ENCODE data around the gene PSAT1. TPM values are rescaled to one million over a fixed set of nuclear protein-coding genes. Genes with fewer than 3 reads are reported as not detected.

Gene PSAT1
- total RNA-seq, 2 donors from 2014 or later: 2.7 to 6.4 TPM

DNA sequence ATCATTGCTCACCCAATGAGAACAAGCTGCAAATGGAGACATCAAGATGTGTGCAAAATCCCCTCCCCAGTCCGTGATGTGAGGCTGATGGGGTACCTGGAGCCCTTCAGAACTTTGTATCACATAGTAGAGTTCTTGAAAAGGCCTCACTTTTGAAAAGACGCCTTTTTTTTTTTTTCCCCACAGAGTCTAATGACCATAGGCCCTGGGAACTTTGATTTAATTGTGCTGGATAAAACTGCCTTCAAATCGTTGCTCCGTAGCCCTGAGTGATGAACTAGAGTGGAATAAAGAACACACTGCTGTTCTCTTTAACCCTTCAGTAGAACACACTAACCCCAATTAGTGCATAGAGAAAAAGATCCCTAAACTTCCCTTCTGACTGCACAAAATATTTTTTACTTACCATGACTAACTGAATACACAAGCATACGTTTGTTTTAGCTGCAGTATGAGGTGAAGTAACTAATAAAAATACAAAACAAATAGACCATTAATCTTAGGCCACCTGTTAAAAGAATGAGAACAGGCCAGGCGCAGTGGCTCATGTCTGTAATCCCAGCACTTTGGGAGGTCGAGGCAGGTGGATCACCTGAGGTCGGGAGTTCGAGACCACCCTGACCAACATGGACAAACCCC, 15.1 kb downstream of the PSAT1 start:
- intact Hi-C loops (cut with DNase I): no loop called here
- no peak for ATAC-seq
- no peak for DNase-seq

DNA sequence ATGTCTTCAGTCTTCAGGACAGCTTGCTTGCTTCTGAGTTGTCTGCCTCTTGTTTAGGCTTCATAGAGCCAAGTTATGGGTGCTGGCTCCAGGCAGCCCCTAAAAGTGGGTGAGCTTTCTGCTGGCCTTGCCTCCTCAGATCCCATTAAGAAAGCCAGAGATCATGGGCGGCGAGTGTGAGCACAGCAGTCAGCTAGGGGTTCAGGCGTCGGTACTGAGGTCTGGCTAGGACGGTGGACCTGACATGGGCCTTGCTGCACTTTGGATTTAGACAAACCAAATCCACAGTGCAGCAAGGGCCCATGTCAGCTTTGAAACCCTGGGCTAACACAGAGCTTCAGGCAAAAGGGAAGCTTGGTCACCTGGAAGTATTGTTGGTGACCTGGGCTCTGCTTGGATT, 17.6 kb downstream of the PSAT1 start:
- DNase-seq: no peak
- ATAC-seq: no peak
- intact Hi-C loops (cut with DNase I): no loop called here

DNA sequence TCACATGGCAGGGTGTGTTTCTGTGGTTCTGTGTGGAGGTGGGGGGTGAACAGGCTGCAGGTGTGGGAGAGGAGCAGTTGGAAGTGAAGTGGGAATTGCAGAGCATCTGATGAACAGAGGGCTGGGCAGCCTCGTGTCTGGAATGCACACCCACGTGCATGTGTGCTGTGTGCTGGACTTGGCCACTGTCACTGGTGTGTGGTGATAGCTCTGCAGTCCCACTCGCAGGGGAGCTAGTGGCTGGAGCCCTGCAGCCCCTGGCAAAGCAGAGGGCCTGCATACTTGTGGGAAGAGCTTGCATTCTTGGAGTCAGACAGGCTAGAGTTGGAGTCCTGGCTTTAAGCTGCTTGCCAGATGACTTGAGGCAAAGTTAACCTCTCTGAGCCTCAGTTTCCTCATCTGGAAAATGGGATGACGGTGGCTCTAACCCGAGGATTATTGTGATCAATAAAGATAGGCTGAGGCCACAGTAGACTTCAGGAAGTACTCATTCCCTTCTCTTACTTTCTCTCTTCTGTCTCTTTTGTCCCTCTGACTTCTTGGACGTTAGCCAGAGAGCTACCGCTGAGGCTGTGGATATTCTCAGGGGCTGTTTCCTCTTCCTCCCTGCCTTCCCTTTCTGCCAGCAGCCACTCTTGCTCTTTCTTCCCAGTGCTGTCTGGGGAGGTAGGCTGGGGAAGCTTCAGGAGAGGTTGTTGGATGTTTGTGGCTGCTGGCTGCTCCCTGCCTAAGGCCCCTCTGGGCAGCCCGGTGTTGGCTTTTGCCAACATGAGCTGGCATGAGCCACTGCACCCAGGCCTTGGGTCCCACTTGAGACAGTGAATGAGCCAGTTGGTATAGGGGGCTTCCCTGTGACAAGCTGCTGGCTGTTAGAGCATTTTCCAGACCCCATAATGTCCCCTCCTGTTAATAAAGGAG, 18.3 kb downstream of the PSAT1 start:
- ATAC-seq (peak in 1 of 2 donors; percentile 28), DNase-seq (no peak)
- intact Hi-C loops (cut with DNase I): no loop called here

DNA sequence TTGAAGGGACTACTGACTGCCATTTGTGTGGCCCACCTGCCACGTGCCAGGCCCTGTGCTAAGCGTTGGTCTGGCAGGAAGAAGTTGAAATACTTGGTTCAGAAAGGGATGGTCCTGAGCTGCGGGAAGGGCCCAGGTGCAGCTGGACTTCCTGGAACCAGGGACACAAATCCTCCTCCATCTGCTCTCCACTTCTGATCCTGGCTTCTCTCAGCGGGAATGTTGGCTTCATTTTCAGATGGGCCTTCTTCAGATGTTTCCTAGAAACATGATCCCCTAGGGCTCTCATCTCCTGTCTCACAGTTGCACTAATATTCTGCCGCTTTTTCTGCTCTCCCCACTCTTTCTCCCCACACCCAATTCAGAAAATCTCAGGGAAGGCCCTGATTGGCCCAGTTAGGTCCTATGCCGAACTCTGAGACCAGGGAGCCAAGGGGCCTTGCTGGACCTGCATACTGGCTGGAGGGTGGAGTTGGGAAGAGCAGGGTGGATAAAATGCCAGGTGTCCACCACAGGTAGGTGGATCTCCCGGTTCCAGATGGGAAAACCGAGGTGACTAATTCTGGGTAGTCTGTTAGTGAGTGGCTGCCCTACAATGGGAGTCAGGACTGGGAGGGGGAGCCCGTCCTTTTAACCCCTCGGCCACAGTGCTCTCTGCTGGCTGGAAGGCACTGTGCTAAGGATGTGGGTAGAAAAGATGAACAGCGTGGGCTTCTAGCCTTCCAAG, 19.4 kb downstream of the PSAT1 start:
- intact Hi-C loops (cut with DNase I): no loop called here

DNA sequence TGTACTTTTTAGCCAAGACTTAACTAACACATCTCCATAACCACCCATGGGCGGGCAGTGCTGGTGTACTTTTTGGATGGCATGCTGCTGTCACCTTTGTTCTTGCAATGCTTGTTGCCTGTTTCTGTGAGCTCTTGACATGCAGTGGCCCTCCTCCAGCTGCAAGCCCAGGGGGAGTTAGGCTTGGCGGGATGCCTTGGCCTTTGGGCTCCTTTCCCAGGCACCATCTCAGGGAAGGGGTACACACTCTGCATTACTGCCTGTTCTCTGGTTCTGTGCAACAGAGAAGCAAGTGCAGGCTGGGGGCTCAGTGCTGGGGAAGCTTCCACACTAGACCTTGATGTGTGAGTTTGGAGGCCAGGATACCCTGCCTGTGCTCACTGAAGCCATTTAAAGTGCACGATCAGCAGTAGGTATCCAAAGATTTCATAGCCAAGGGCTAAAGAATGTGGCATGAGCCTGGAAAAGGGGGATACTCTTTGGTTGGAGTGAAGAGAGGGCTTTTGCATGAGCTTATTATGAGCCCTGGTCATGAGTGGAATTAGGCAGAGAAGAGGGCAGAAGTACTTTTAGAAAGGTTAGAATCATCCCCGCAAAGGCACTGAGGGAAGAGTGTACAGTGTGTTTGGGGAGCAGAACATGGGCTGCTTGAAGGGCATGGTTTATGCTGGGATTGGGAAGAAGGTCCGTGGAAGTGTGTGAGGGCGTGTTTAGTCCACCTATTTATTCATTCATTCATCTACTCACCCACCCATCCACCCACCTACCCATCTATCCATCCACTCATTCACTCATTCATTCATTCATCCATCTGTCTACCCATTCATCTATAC, 22.5 kb downstream of the PSAT1 start:
- peak in 1 of 2 donors; percentile 65 for ATAC-seq
- DNase-seq: no peak
- intact Hi-C loops (cut with DNase I): no loop called here

More for the DNA sequence above, 19.4 kb downstream of the PSAT1 start:
- no peak for ATAC-seq
- no peak for DNase-seq

DNA sequence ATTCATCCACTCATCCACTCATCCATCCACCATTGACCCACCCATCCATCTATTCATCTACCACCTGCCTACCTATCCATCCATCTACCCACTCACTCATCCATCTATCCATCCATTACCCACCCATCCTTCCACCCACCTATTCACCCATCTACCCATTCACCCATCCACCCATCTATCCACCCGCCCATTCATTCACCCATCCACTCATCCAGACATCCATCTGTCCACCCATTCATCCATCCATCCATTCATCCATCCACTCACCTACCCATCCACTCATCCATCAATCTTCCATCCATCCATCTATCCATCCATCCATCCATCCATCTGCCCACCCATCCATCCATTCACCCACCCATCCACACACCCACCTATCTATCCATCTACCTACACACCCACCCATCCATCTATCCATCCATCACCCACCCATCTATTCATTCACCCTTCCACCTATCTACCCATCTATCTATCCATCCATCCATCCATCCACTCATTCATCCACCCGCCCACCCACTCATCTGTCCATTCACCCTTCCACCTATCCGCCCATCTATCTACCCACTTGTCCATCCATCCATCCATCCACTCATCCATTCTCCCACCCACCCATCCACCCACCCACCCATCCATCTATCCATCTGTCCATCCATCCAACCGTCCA, 23.2 kb downstream of the PSAT1 start:
- intact Hi-C loops (cut with DNase I): no loop called here
- no peak for ATAC-seq
- no peak for DNase-seq

DNA sequence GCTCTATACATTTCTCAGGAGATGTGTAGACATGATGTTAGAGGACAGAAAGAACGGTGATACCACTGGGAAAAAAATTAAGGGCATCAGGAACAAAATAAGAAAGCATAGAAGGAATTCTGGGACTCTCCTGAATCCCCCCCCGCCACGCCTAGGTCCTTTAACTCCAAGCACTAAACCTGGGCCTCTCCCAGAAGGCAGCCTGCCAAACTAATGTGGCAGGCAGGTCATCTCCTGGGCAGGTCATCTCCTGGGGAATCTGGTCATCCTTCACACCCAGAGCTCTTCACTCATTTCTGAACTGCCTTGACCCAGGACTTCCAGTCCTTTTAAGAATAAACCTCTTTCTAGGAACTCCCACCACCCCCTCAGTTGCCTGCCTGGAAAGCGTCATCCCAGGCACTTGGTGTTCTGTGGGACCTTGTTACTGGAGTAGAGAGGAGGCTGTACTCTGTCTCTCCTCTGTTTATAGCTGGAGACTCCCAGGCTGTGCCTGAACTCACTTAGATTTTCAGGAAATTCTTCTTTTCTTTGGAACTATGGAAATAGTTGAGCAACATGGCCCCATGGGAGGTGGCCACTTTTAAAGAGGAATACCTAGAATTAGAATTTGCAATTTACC, 24.1 kb downstream of the PSAT1 start:
- DNase-seq (no peak), ATAC-seq (peak in 1 of 2 donors; percentile 50)
- intact Hi-C loops (cut with DNase I): no loop called here

DNA sequence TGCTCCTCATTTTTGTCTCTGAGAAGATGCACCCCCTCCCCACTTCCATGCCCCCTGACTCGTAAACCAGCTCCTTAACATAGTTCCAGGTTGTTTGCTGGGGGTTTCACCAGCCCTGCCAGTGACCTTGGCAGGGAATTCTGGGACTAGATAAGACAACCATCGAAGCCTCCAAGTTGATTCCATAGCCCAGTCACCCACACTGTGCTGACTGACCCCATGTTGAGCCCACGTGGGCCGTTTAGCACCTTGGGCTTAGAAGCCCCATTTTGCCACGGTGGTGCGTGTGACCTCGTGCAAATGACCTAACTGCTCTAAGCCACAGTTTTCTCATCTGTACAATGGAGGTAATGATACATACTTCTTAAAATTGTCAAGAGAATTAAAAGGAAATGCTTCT, 24.6 kb downstream of the PSAT1 start:
- DNase-seq (no peak), ATAC-seq (no peak)
- intact Hi-C loops (cut with DNase I): no loop called here

DNA sequence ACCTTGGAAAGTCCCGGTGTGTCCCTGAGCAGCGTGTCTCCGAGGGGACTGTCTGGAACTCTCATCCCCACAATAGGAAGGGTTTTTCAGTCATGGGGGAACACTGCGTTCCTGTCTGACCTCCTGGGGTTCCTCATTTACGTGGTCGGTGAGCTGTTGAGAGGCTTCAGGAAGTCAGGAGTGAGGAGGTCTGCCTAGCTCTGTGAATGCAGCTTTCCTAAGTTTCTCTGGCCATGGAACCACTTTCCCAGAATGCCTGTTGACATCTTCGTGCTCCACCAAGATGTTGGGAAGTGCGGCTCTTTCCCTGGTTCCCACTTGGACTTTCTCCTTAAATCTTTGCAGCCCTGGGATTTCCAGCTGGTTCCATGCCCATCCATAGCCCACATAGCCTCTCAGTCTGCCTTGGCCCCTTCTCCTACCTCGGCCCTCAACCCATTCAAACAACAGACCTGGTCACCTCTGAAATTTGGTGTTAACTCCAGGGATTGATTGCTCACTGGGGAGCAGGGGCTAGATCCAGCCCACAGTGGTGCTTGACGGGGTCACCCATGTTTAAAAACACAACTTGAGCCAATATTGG, 27.2 kb downstream of the PSAT1 start:
- ATAC-seq (no peak), DNase-seq (no peak)
- intact Hi-C loops (cut with DNase I): no loop called here

DNA sequence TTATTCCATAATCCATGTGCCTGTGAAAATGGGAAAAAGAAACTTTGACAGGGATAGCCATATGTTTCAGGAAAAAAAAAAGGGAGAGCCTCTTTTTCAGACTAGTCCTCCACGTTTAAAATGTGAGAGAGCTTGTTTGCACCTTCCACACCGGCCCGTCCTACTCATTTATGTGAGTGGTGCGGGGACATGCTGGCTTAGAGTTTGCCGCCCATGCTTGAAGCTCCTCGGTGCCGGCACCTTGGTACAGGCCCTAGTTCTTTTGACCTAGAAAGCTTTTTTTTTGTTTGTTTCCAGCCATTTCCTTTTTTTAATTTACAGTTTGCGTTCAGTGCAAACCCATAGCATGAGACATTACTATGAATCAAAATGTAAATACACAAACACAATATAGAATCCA, 27.8 kb downstream of the PSAT1 start:
- intact Hi-C loops (cut with DNase I): no loop called here
- DNase-seq (no peak), ATAC-seq (no peak)

DNA sequence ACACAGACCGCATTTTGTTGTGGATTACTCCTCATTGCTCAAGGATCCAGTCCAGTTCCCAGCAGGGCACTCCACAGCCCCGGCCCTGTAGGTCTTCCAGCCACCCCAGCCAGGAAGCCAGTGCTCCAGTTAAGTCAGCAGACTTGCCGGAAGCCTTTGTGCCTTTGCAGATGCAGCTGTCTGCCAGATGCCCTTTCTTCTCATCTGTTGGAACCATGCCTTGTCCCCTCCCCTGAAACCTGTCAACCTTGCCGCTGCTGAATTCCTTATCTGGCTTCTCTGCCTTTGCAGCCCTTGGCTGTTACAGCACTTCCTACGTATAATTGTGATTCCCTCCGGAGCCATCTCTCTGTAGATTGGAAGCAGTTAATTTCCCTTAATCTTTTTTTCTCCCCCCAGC, 28.4 kb downstream of the PSAT1 start:
- intact Hi-C loops (cut with DNase I): no loop called here
- DNase-seq (peak; percentile 36), ATAC-seq (peak; percentile 41 to 72)

DNA sequence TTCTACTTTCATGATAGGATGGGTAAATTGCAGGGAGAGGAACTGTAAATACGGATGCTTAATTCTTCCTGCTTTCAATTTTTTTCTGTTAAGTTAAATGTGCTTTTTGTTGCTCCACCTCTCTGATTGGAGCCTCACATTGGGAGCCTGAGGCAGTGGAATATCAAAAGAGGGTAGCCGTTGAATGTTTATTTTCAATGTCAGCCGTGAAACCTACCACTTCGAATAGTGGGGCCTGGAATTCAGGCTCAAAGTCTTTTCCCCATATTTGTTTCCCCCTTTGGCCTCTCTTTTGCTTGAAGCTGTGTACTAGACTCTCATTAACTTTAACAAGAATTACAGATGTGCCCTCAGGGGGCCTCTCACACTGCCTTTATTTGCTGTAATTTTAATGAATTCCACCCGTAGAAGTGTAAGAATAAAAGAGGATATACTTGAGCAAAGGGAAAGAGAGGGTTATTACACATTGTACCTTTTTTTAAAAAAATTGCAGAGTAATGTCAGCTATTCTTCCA, 29.0 kb downstream of the PSAT1 start:
- DNase-seq (no peak), ATAC-seq (no peak)
- intact Hi-C loops (cut with DNase I): no loop called here

DNA sequence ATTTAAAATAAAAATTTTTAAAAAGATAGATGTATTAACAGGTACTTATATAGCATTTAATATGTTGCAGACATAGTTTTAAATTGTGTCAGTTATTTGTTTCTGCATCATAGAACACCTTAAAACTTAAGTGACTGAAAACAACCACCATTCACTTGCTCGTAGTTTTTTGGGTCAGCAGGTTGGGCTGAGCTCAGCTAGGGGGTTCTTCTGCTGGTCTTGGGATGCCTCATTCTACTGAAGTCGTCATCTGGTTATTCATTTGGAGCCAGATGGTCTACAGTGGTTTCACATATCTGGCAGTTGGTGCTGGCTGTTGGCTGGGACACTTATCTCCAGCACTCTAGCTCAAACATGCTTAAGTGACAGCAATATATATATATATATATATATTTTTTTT, 29.6 kb downstream of the PSAT1 start:
- no peak for ATAC-seq
- no peak for DNase-seq
- intact Hi-C loops (cut with DNase I): no loop called here

DNA sequence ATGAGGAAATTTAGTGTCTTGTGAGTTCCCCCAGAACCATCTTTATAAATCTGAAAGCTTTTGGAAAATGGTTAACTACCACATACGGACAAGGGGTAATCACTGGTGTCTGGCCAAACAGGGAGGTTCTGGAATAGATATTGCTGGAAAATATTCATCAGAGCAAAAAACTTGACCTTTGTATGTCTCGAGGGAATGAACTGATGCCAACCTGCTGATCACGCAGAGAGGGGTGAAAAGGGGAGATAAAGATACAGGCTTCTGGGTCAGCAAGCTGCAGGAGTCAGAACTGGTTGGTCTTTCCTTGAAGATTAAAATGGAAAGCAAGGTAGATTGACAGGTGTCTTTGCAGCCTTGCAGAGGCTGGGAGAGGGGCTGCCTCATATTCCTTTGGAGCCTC, 35.5 kb downstream of the PSAT1 start:
- no peak for ATAC-seq
- intact Hi-C loops (cut with DNase I): no loop called here
- no peak for DNase-seq

DNA sequence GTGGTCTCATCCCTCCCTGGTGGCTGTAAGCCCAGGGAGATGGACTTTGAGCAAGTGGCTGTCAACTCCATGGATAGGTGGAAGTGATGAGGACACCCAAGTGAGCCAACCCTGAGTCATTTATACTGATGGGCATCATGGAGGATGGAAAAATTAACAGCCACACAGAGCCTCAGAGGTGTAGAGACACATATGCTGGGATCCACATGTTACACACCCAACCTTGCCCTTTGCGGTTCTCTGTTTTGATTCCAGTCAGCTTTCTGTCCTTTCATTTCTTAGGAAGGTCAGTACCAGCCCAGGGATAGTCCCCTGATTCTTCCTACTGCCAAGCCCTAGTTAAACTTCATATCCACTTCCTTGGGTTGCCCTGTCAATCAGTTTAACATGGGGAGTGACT, 51.9 kb downstream of the PSAT1 start:
- no peak for ATAC-seq
- intact Hi-C loops (cut with DNase I): no loop called here
- DNase-seq: no peak

DNA sequence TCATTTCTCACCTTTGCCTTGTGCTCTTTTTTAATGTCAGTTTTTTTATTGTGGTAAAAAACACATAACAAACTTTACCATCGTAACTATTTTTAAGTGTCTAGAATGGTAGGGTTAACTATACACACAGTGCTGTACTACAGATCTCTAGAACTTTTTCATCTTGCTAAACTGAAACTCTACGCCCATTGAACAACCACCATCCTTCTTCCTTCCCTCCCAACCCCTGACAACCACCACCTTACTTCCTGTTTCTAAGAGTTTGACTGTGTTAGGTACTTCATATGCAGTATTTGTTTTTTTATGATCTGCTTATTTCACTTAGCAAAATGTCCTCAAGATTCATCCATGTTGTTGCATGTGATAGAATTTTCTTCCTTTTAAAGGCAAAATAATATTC, 54.9 kb downstream of the PSAT1 start:
- ATAC-seq (no peak), DNase-seq (no peak)
- intact Hi-C loops (cut with DNase I): no loop called here

DNA sequence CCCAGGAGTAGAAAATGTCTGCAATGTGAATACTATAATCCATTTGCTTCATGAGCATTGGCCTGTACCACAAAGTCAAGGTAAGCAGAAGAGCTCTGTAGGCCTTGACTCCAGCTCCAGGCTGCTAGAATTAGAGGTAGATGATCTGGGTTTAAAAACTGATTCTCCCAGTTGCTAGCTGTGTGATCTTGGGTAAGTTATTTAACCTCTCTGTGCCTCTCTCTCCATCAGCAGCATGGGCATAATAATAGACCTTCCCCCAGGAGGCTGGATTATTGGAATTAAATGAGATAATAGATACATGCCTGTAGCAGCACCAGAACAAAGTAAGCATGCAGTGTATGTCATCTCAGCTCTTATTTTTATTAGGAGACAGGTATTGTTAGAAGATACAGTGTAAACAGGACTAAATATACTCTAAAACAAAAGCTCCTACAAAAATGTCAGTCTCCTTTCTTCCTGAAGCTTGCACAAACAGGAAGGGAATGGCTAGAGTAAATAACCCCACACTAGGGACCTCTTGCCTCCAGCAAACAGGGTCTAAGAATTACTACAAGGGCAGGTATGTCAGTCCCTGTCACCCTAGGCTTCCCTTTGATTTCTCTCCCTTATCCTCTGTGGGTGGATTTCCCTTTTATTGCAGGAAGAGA, 57.5 kb downstream of the PSAT1 start:
- intact Hi-C loops (cut with DNase I): no loop called here
- ATAC-seq: no peak
- DNase-seq: no peak
